Measurements from ENCODE around the gene XPNPEP3. TPM values are rescaled to one million over a fixed set of nuclear protein-coding genes. Genes with fewer than 3 reads are reported as not detected.

Gene XPNPEP3
- total RNA-seq, 1 experiment from 2014 or later: 35.4 TPM

DNA sequence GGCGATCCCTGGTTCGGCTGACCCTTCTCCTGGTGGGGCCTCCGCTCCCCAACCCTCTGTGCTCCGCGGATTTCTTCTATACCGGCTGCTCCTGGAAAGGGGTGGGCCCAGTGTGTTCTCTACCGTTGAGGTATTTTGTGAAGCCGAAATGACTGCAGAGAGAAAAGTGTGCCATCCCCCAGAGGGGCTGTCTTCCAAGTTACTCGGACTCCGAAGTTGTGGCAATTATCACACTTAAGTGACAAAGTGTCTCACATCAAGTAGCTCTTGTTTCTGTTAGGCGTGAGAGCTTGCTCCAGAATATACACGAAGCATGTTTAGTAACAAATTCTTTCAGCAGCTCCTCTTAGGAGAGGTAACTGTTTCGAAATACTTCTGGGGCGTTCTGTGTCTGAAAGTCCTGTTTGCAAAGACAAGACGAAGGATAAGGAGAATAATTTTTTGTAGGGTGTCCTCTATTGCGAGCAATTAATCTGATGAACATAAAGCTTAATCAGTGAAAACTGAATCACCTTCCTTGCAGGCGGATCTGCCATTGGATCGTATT is 434 bp downstream of the XPNPEP3 start:
- no peaks in the 10 kb centered on the region for H3K9me3 Mint-ChIP-seq (ENCODE audit: unreplicated experiment)
- H3K4me3 Mint-ChIP-seq (ENCODE audit: unreplicated experiment): peak overlapping the region; percentile 98
- peak overlapping the region; percentile 100 for H3K27ac Mint-ChIP-seq (ENCODE audit: unreplicated experiment)
- CTCF ChIA-PET: interaction anchor here (0.7 to 2.6 kb wide), 2 partner anchors 42 to 58 kb away, joined by 3 to 16 read pairs; no protein-coding TSS in a partner anchor
- Histone ChIP-seq H3K27me3 (replicated peaks; ENCODE audit: control insufficient read depth, insufficient read depth, low read length) (no peaks in the 10 kb centered on the region), H3K4me1 (peaks cover 34% of the 10 kb centered on the region), H3K36me3 (ENCODE audit: control insufficient read depth, insufficient read depth, low read length) (no peaks in the 10 kb centered on the region; the same call in none of the 2 replicates), H3K9me3 (no peaks in the 10 kb centered on the region), H3K4me3 (ENCODE audit: low read depth, low read length) (peak overlapping the region; percentile 56)
- POLR2A ChIA-PET: interaction anchor here (0.5 to 2.2 kb wide), 12 partner anchors 9 to 524 kb away, joined by 3 to 19 read pairs (median 5); partner anchors contain the start of genes RBX1, SLC25A17 and TEF
- no peak for DNase-seq
- H3K27me3 Mint-ChIP-seq (ENCODE audit: insufficient read depth, unreplicated experiment): no peaks in the 10 kb centered on the region
- peaks cover 34% of the 10 kb centered on the region for H3K36me3 Mint-ChIP-seq (ENCODE audit: insufficient read depth, unreplicated experiment)
- TF ChIP-seq, protein P1, sequence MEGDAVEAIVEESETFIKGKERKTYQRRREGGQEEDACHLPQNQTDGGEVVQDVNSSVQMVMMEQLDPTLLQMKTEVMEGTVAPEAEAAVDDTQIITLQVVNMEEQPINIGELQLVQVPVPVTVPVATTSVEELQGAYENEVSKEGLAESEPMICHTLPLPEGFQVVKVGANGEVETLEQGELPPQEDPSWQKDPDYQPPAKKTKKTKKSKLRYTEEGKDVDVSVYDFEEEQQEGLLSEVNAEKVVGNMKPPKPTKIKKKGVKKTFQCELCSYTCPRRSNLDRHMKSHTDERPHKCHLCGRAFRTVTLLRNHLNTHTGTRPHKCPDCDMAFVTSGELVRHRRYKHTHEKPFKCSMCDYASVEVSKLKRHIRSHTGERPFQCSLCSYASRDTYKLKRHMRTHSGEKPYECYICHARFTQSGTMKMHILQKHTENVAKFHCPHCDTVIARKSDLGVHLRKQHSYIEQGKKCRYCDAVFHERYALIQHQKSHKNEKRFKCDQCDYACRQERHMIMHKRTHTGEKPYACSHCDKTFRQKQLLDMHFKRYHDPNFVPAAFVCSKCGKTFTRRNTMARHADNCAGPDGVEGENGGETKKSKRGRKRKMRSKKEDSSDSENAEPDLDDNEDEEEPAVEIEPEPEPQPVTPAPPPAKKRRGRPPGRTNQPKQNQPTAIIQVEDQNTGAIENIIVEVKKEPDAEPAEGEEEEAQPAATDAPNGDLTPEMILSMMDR (IDR thresholded peaks at IDR 0.05; ENCODE audit: insufficient read depth in 1 of 2, low read depth in 1 of 2, low read length in 1 of 2, severe bottlenecking in 1 of 2, unreplicated experiment in 1 of 2): no peak
- peaks cover 6% of the 10 kb centered on the region for H3K4me1 Mint-ChIP-seq (ENCODE audit: low read depth, unreplicated experiment)
- intact Hi-C loops (cut with micrococcal nuclease; ENCODE audit: unreplicated experiment): loop anchor here (5.0 kb wide), 1 partner anchor 40 kb away; no protein-coding TSS in a partner anchor
- BruUV-seq (replicated peaks): TSS peak; percentile 56

DNA sequence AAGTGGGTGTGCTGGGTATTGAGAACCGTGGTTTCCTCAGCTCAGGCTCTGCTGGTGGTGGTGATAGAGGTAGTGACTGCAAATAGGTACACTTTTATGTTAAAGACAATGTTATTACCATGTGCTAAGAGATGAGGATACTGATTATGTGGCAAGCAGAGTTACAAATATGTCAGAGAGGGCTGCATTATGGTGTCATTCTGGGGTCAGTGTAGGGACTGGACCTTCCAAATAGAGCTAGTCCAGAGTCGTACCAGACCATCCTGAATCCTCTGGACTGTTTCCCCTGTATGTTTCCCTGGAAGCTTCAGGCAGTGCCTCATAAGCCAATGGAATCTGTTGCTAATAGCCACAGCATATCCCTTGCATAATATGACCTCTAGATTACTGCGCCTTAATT is 5.1 kb downstream of the XPNPEP3 start, which contains the start of gene DNAJB7:
DNAJB7 (minus strand) TSS at position 101 of the 400 bp plus-strand sequence. CDS start 119 bp downstream, outside the sequence.
- no peaks in the 10 kb centered on the region for H3K27me3 Mint-ChIP-seq (ENCODE audit: insufficient read depth, unreplicated experiment)
- H3K4me3 ChIP-seq (ENCODE audit: low read depth, low read length): no peak within 1 kb of the TSS
- CTCF ChIA-PET: interaction anchor here (0.9 kb wide), 1 partner anchor 61 kb away, joined by 3 read pairs; no protein-coding TSS in a partner anchor
- POLR2A ChIA-PET: no interaction called here
- DNase-seq: no peak
- no peaks in the 10 kb centered on the region; the same call in none of the 2 replicates for H3K36me3 ChIP-seq (ENCODE audit: control insufficient read depth, insufficient read depth, low read length)
- no peaks in the 10 kb centered on the region for H3K9me3 ChIP-seq
- no peaks in the 10 kb centered on the region for H3K9me3 Mint-ChIP-seq (ENCODE audit: unreplicated experiment)
- H3K27ac Mint-ChIP-seq (ENCODE audit: unreplicated experiment): no peak within 1 kb of the TSS
- H3K36me3 Mint-ChIP-seq (ENCODE audit: insufficient read depth, unreplicated experiment): peaks cover 10% of the 10 kb centered on the region
- H3K27me3 ChIP-seq (replicated peaks; ENCODE audit: control insufficient read depth, insufficient read depth, low read length): no peaks in the 10 kb centered on the region
- BruUV-seq (replicated peaks): no TSS peak
- TF ChIP-seq, protein P1 (IDR thresholded peaks at IDR 0.05; ENCODE audit: insufficient read depth in 1 of 2, low read depth in 1 of 2, low read length in 1 of 2, severe bottlenecking in 1 of 2, unreplicated experiment in 1 of 2): no peak
- H3K4me3 Mint-ChIP-seq (ENCODE audit: unreplicated experiment): no peak within 1 kb of the TSS
- H3K4me1 ChIP-seq: 0 out of 2 replicates have a peak, but pooled peaks cover 4% of the 10 kb centered on the region
- no peaks in the 10 kb centered on the region for H3K4me1 Mint-ChIP-seq (ENCODE audit: low read depth, unreplicated experiment)
- intact Hi-C loops (cut with micrococcal nuclease; ENCODE audit: unreplicated experiment): no loop called here

DNA sequence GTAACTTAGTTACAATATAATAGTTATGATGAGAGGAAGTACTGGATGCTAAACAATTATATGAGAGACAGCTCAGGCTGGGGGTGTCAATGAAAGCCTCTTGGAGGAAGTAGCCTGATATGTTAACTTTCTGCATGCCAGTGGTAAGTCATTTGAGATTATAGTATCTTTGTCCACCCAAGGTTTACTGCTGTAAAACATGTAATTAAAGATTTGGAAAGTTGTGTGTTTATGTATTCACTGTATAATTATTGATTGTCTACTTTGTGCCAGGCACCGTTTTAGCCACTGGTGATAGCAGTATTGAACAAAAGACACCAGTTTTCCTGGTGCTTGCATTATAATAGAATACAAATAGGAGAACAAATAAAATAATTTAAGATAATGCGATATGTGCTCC is 5.6 kb downstream of the XPNPEP3 start:
- Histone ChIP-seq H3K27me3 (replicated peaks; ENCODE audit: control insufficient read depth, insufficient read depth, low read length) (no peaks in the 10 kb centered on the region), H3K9me3 (no peaks in the 10 kb centered on the region), H3K4me1 (0 out of 2 replicates have a peak, but pooled peaks cover 4% of the 10 kb centered on the region), H3K36me3 (ENCODE audit: control insufficient read depth, insufficient read depth, low read length) (no peaks in the 10 kb centered on the region; the same call in none of the 2 replicates), H3K4me3 (ENCODE audit: low read depth, low read length) (no peak overlapping the region)
- DNase-seq: no peak
- no peaks in the 10 kb centered on the region for H3K4me1 Mint-ChIP-seq (ENCODE audit: low read depth, unreplicated experiment)
- TF ChIP-seq, protein P1 (IDR thresholded peaks at IDR 0.05; ENCODE audit: insufficient read depth in 1 of 2, low read depth in 1 of 2, low read length in 1 of 2, severe bottlenecking in 1 of 2, unreplicated experiment in 1 of 2): no peak
- no TSS peak for BruUV-seq (replicated peaks)
- intact Hi-C loops (cut with micrococcal nuclease; ENCODE audit: unreplicated experiment): no loop called here
- H3K4me3 Mint-ChIP-seq (ENCODE audit: unreplicated experiment): no peak overlapping the region
- no peak overlapping the region for H3K27ac Mint-ChIP-seq (ENCODE audit: unreplicated experiment)
- ChIA-PET POLR2A (no interaction called here), CTCF (no interaction called here)
- H3K36me3 Mint-ChIP-seq (ENCODE audit: insufficient read depth, unreplicated experiment): peaks cover 5% of the 10 kb centered on the region
- no peaks in the 10 kb centered on the region for H3K27me3 Mint-ChIP-seq (ENCODE audit: insufficient read depth, unreplicated experiment)
- H3K9me3 Mint-ChIP-seq (ENCODE audit: unreplicated experiment): no peaks in the 10 kb centered on the region
